ENCODE measurements around the gene CLNS1A. TPM values are rescaled to one million over a fixed set of nuclear protein-coding genes. Genes with fewer than 3 reads are reported as not detected.

The CLNS1A gene
- total and polyA plus RNA-seq, 4 donors = 42.5 to 135 (median 64.1) TPM

DNA sequence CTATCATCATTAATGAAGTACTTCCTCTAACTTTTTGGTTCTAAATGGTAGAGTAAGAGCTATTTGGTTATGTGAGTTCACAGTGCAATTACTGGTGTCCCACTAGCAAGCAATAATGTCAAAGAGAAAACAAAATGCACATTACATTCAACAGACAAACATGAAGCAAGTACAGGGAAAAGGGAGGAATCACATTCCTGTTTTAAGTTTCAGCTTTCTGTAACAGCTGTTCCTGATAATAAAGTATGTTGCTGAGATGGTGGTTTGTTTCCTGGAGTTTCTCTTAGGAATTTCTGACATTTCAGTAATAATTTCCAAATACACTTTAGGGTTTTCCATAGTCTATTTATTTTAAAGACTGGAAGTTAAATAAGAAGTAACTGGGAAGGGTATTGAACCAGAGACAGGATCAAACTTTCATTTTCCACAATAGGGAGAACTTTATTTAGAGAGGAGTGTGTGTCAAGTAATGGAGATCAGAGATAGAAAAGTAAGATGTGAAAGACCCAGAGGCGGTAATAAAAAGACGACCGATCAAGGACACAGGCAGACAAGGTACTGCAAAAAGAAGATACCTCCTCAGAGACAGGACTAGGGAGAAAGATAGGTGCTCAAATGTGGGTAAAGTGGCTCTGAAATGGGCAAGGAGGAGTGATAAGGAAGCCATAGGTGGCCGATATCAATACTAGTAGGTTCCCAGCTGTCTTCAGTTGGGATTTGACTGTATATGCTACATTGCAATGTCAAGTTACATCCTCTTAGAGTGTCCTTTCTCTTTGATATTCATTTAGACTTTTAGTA is 20.8 kb upstream of the CLNS1A start:
- no peak overlapping the region for H3K4me3 ChIP-seq
- peak in 1 of 3 donors; percentile 16 for DNase-seq
- TF ChIP-seq, protein P1, sequence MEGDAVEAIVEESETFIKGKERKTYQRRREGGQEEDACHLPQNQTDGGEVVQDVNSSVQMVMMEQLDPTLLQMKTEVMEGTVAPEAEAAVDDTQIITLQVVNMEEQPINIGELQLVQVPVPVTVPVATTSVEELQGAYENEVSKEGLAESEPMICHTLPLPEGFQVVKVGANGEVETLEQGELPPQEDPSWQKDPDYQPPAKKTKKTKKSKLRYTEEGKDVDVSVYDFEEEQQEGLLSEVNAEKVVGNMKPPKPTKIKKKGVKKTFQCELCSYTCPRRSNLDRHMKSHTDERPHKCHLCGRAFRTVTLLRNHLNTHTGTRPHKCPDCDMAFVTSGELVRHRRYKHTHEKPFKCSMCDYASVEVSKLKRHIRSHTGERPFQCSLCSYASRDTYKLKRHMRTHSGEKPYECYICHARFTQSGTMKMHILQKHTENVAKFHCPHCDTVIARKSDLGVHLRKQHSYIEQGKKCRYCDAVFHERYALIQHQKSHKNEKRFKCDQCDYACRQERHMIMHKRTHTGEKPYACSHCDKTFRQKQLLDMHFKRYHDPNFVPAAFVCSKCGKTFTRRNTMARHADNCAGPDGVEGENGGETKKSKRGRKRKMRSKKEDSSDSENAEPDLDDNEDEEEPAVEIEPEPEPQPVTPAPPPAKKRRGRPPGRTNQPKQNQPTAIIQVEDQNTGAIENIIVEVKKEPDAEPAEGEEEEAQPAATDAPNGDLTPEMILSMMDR (IDR thresholded peaks at IDR 0.05; ENCODE audit: control extremely low read depth, extremely low read depth) = no peak
- WGBS, 2 donors = 89 to 93% methylated on average over 4 of the region's 4 CpGs
- H3K9me3 ChIP-seq (ENCODE audit: control insufficient read depth in 4 of 4, insufficient read depth in 3 of 4, low read length in 3 of 4) = no peaks in the 10 kb centered on the region
- no peak for ATAC-seq (ENCODE audit: insufficient read depth, low FRiP score)
- no peaks in the 10 kb centered on the region for H3K4me1 ChIP-seq (ENCODE audit: control insufficient read depth in 5 of 5, insufficient read depth in 5 of 5, low read length in 5 of 5)
- no peak overlapping the region for H3K27ac ChIP-seq (ENCODE audit: low read depth in 1 of 2, low read length in 1 of 2)
- no peak overlapping the region for H3K9ac ChIP-seq (ENCODE audit: insufficient read depth in 1 of 2, low read length in 2 of 2)
- no peaks in the 10 kb centered on the region for H3K36me3 ChIP-seq (ENCODE audit: control insufficient read depth in 4 of 4, insufficient read depth in 4 of 4, low read length in 4 of 4)
- H3K27me3 ChIP-seq (ENCODE audit: control insufficient read depth in 3 of 3, insufficient read depth in 3 of 3, low read length in 2 of 3) = no peaks in the 10 kb centered on the region

DNA sequence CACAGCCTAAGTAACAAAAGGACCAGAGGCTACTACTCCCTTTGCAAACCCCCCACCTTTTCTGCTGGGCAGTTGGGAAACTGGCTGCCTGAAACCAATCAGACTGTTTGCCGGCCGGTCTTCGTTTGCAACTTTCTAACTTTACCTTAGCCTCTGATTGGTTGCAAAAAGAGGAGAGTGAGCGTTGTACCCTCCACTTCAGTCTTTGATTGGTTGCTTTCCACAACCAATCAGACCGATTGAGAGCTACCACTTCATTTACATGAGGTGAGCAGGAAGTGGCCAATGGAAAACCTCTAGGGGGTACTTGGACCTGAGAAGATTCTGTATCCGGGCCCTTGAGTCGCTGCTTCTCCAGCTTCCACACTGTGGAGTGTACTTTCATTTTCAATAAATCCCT is 18.8 kb upstream of the CLNS1A start:
- DNase-seq = no peak
- Histone ChIP-seq H3K36me3 (ENCODE audit: control insufficient read depth in 4 of 4, insufficient read depth in 4 of 4, low read length in 4 of 4) (no peaks in the 10 kb centered on the region), H3K27ac (ENCODE audit: low read depth in 1 of 2, low read length in 1 of 2) (no peak overlapping the region), H3K4me1 (ENCODE audit: control insufficient read depth in 5 of 5, insufficient read depth in 5 of 5, low read length in 5 of 5) (no peaks in the 10 kb centered on the region), H3K27me3 (ENCODE audit: control insufficient read depth in 3 of 3, insufficient read depth in 3 of 3, low read length in 2 of 3) (no peaks in the 10 kb centered on the region), H3K9me3 (ENCODE audit: control insufficient read depth in 4 of 4, insufficient read depth in 3 of 4, low read length in 3 of 4) (no peaks in the 10 kb centered on the region), H3K4me3 (no peak overlapping the region), H3K9ac (ENCODE audit: insufficient read depth in 1 of 2, low read length in 2 of 2) (no peak overlapping the region)
- WGBS, 2 donors = 92 to 93% methylated on average over 7 of the region's 7 CpGs
- no peak for ATAC-seq (ENCODE audit: insufficient read depth, low FRiP score)
- TF ChIP-seq, protein P1 (IDR thresholded peaks at IDR 0.05; ENCODE audit: control extremely low read depth, extremely low read depth) = no peak

DNA sequence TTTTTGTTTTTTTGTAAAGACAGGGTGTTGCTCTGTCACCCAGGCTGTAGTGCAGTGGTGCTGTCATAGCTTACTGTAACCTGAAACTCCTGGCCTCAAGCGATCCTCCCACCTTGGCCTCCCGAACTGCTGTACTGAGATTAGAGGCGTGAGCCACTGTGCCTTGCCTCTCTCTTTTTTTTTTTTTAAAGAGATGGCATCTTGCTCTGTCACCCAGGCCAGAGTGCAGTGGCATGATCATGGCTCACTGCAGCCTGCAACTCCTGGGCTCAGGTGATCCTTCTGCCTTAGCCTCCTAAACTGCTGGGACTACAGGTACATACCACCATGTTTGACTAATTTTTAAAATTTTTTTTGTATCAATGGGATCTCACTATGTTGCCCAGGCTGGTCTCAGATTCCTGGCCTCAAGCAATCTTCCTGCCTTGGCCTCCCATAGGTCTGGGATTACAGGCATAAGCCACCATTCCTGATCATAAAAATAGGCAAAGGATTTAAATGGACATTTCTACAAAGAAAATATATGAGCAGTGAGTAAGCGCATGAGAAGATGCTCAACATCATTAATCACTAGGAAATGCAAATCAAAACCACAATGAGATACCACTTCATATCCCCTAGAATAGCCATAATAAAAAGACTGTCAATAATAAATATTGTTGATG is 17.3 kb upstream of the CLNS1A start:
- WGBS, 2 donors = 85 to 91% methylated on average over 4 of the region's 4 CpGs
- Histone ChIP-seq H3K27ac (ENCODE audit: low read depth in 1 of 2, low read length in 1 of 2) (no peak overlapping the region), H3K4me1 (ENCODE audit: control insufficient read depth in 5 of 5, insufficient read depth in 5 of 5, low read length in 5 of 5) (no peaks in the 10 kb centered on the region), H3K27me3 (ENCODE audit: control insufficient read depth in 3 of 3, insufficient read depth in 3 of 3, low read length in 2 of 3) (no peaks in the 10 kb centered on the region), H3K9me3 (ENCODE audit: control insufficient read depth in 4 of 4, insufficient read depth in 3 of 4, low read length in 3 of 4) (no peaks in the 10 kb centered on the region), H3K9ac (ENCODE audit: insufficient read depth in 1 of 2, low read length in 2 of 2) (no peak overlapping the region), H3K4me3 (no peak overlapping the region), H3K36me3 (ENCODE audit: control insufficient read depth in 4 of 4, insufficient read depth in 4 of 4, low read length in 4 of 4) (no peaks in the 10 kb centered on the region)
- TF ChIP-seq, protein P1 (IDR thresholded peaks at IDR 0.05; ENCODE audit: control extremely low read depth, extremely low read depth) = no peak
- DNase-seq (no peak), ATAC-seq (ENCODE audit: insufficient read depth, low FRiP score) (no peak)
